RWPE1 (cell line): Measurements from ENCODE around the gene SPANXN5.
"Not testable (repeated sequence)": the region's sequence is repeated elsewhere in the genome, so short reads cannot be mapped to it uniquely, and the experiment has no call there.

Source experiments
- CTCF ChIA-PET: fragments of 350-600 bp; sonication (Branson Sonifier 250); formaldehyde crosslinking; extraction: SDS; loops from one replicate; lab custom pipeline; 2021; lab: Yijun Ruan, JAX
- POLR2A ChIA-PET: fragments of 400-600 bp; formaldehyde crosslinking; extraction: SDS; loops from one replicate; lab custom pipeline; 2020; ENCODE audit warnings: antibody characterized with exemption; ENCODE audit not compliant: low non-redundant PET; lab: Yijun Ruan, JAX
- DNase-seq: peaks from one replicate; pipeline ENCODE4 v3.0.0; 2012; ENCODE audit warnings: low spot score
- H3K27ac ChIP-seq: fragments of 450-650 bp; 2 replicates; pipeline ENCODE4 v1.5.1; 2017
- CTCF ChIP-seq: fragments of 450-650 bp; conservative IDR thresholded peaks from 2 replicates; pipeline ENCODE4 v1.5.1; 2017; ENCODE audit warnings: low read depth, mild to moderate bottlenecking

SPANXN5 gene

GRCh38 chrX:52797327-52797726 is at the start of gene SPANXN5:
TSS of gene SPANXN5 (minus strand) at chrX:52797427. CDS start at chrX:52797348, 79 bp downstream.
- H3K27ac ChIP-seq, DNase-seq, POLR2A ChIA-PET, CTCF ChIA-PET: not testable (repeated sequence)

GRCh38 chrX:52843619-52844018 is 46.4 kb upstream of the SPANXN5 start:
- CTCF ChIA-PET, POLR2A ChIA-PET, H3K27ac ChIP-seq, DNase-seq: not testable (repeated sequence)

- no peak overlapping the region for H3K27ac ChIP-seq
- TF ChIP-seq CTCF = no peak
- ChIA-PET POLR2A (no interaction called here), CTCF (no interaction called here)
- DNase-seq = no peak
Measured at GRCh38 chrX:52839137-52839536, 41.9 kb upstream of the SPANXN5 start.

GRCh38 chrX:52830551-52830950 is 33.3 kb upstream of the SPANXN5 start:
- TF ChIP-seq CTCF = no peak
- ChIA-PET POLR2A (no interaction called here), CTCF (no interaction called here)
- no peak overlapping the region for H3K27ac ChIP-seq
- DNase-seq = no peak

- TF ChIP-seq CTCF = no peak
- ChIA-PET POLR2A (no interaction called here), CTCF (no interaction called here)
- H3K27ac ChIP-seq = no peak overlapping the region
- DNase-seq = no peak
Measured at GRCh38 chrX:52824608-52825007, 27.4 kb upstream of the SPANXN5 start.

- no peak overlapping the region for H3K27ac ChIP-seq
- no peak for DNase-seq
- ChIA-PET POLR2A (no interaction called here), CTCF (no interaction called here)
- no peak for TF ChIP-seq CTCF
Measured at GRCh38 chrX:52821079-52821760, 24.0 kb upstream of the SPANXN5 start.

GRCh38 chrX:52819788-52820187 is 22.6 kb upstream of the SPANXN5 start:
- no peak for DNase-seq
- ChIA-PET CTCF (no interaction called here), POLR2A (no interaction called here)
- TF ChIP-seq CTCF = no peak
- H3K27ac ChIP-seq = no peak overlapping the region
